Loucy (cell line): ENCODE measurements around the gene PYCARD.

Experiments used
- CTCF ChIP-seq: fragments of 200-600 bp; sonication (generic); conservative IDR thresholded peaks from 2 replicates; pipeline ENCODE4 v1.5.1; 2014; ENCODE audit warnings: mild to moderate bottlenecking, antibody characterized with exemption, low read length
- EZH2phosphoT487 ChIP-seq: fragments of 200-600 bp; IDR thresholded peaks from 2 replicates; pipeline ENCODE4 v1.6.1; 2018; ENCODE audit warnings: antibody characterized with exemption, mild to moderate bottlenecking, moderate library complexity, borderline replicate concordance

- TF ChIP-seq CTCF (no peak), EZH2phosphoT487 (no peak)
Observed at GRCh38 chr16:31189412-31189778, 13.2 kb downstream of the PYCARD start.
